Right cardiac atrium (tissue), 5 donors: ENCODE results near the gene PSKH1. TPM values are rescaled to one million over a fixed set of nuclear protein-coding genes. Genes with fewer than 3 reads are reported as not detected.
A peak's percentile ranks its signal among the peaks of the same experiment; 100 is the strongest.

Source experiments
- ATAC-seq, 2 donors: fragments of 200-7000 bp; cut with Tn5 transposase; one replicate each; pipeline versions ENCODE4 v1.8.0 to v1.9.1; 2020; ENCODE audit warnings: moderate library complexity in 2 of 2, mild to moderate bottlenecking in 1 of 2
- DNase-seq, 3 donors: peaks; one replicate each; pipeline ENCODE4 v3.0.0-alpha.2; 2020
- H3K27ac ChIP-seq: one replicate; pipeline ENCODE4 v1.5.1; 2013; ENCODE audit warnings: mild to moderate bottlenecking, low read length, control low read depth, moderate library complexity
- H3K27me3 ChIP-seq: one replicate; pipeline ENCODE4 v1.6.1; 2013; ENCODE audit not compliant: control insufficient read depth, insufficient read depth
- H3K4me1 ChIP-seq: one replicate; pipeline ENCODE4 v1.6.1; 2013; ENCODE audit warnings: low read length; ENCODE audit not compliant: control insufficient read depth, insufficient read depth
- H3K4me3 ChIP-seq: one replicate; pipeline ENCODE4 v1.5.1; 2013; ENCODE audit warnings: low read length, control low read depth
- H3K9me3 ChIP-seq: one replicate; pipeline ENCODE4 v1.6.1; 2013; ENCODE audit warnings: low read length; ENCODE audit not compliant: control insufficient read depth
- WGBS: extraction: QIAGEN DNeasy Blood & Tissue Kit; methylation state at CpG from one replicate; pipeline ENCODE4 v1.1.7; 2013; 5-methylcytosine and 5-hydroxymethylcytosine counted together
- intact Hi-C, 4 donors: fragments of 100-400 bp; cut with DNase I; formaldehyde crosslinking; loops; one replicate each; pipeline versions ENCODE4 v1.11.0 to v1.14.0; 2022 to 2023
- polyA plus RNA-seq: library from polyadenylated mRNA; stranded (reverse); fragments of 200-250 nt; gene quantifications from one replicate; pipeline ENCODE4 v1.2.3, GENCODE V29; 2013
- total RNA-seq, 4 donors: library from RNA; stranded (reverse); fragmentation: NEBNext Ultra II Directional; extraction: Animal tissue kit (Norgen Biotek cat#: 25700); gene quantifications; one replicate each; pipeline ENCODE4 v1.2.1, GENCODE V29; 2021
- donor health status: healthy with polysubstance abuse.
- donor health status: DM: no; HTN: yes; CAD: no.
- donor health status: DM: no; HTN: no; CAD: no.
- donor health status: DM: no; HTN: yes; CAD: no; lungs with severe emphysema.
- donor health status: DM: yes; HTN: yes; CAD: no.

PSKH1 gene
- total and polyA plus RNA-seq, 5 donors: 23.8 to 31.1 (median 26.8) TPM

DNA sequence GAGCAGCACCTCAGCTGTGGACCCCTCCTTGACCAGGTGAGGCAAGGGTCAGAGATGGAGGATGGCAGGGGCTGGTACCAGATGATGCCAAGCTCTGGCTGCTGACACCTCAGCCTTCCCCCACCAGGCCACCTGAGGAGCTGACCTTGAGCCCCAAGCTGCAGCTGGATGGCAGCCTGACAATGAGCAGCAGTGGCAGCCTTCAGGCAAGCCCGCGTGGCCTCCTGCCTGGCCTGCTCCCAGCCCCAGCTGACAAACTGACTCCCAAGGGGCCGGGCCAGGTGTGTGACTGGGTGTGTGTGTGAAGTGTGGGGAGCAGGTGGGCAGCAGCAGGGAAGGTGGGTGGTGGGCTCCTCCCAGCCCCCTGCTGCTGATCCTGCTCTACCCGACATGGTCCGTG is 13.1 kb upstream of the PSKH1 start:
- ATAC-seq (no peak), DNase-seq (peak in 1 of 3 donors; percentile 43)
- no peak overlapping the region for H3K4me3 ChIP-seq
- no peaks in the 10 kb centered on the region for H3K27me3 ChIP-seq
- intact Hi-C loops: loop anchor here in 3 of 4 donors (5.0 to 10.0 kb wide), 2 partner anchors 47 to 155 kb away; no protein-coding TSS in a partner anchor
- 89% methylated on average over 5 of the region's 5 CpGs for WGBS
- no peak overlapping the region for H3K27ac ChIP-seq
- H3K9me3 ChIP-seq: no peaks in the 10 kb centered on the region
- peaks cover 3% of the 10 kb centered on the region for H3K4me1 ChIP-seq

- peaks cover 3% of the 10 kb centered on the region for H3K4me1 ChIP-seq
- no peaks in the 10 kb centered on the region for H3K9me3 ChIP-seq
- peak in 1 of 3 donors; percentile 31 for DNase-seq
- no peaks in the 10 kb centered on the region for H3K27me3 ChIP-seq
- H3K27ac ChIP-seq: no peak overlapping the region
- WGBS: 93% methylated on average over 13 of the region's 13 CpGs
- no peak for ATAC-seq
- intact Hi-C loops: loop anchor here in 3 of 4 donors (5.0 to 10.0 kb wide), 2 partner anchors 47 to 154 kb away; no protein-coding TSS in a partner anchor
- H3K4me3 ChIP-seq: no peak overlapping the region
Observed at GRCh38 chr16:67880584-67880983, 12.5 kb upstream of the PSKH1 start.

DNA sequence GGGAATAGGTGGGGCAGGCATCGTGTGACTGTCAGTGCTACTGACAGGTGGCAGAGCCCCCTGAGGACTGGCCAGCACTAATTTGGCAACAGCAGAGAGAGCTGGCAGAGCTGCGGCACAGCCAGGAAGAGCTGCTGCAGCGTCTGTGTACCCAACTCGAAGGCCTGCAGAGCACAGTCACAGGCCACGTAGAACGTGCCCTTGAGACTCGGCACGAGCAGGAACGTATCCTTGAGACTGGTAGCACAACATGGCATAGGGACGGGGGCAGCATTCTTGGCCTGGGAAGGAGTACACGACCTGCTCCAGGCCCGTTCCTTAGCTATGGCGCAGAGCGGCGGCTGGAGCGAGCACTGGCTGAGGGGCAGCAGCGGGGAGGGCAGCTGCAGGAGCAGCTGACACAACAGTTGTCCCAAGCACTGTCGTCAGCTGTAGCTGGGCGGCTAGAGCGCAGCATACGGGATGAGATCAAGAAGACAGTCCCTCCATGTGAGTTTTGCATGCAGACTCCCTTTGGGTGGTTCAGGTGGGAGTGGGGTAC is 11.4 kb upstream of the PSKH1 start:
- ATAC-seq (no peak), DNase-seq (peak in 1 of 3 donors; percentile 26)
- intact Hi-C loops: loop anchor here (2.0 to 10.0 kb wide), 3 partner anchors 46 to 153 kb away; no protein-coding TSS in a partner anchor
- Histone ChIP-seq H3K27me3 (no peaks in the 10 kb centered on the region), H3K9me3 (no peaks in the 10 kb centered on the region), H3K4me1 (peaks cover 3% of the 10 kb centered on the region), H3K27ac (peak overlapping the region; percentile 15), H3K4me3 (no peak overlapping the region)
- 86% methylated on average over 21 of the region's 21 CpGs for WGBS

DNA sequence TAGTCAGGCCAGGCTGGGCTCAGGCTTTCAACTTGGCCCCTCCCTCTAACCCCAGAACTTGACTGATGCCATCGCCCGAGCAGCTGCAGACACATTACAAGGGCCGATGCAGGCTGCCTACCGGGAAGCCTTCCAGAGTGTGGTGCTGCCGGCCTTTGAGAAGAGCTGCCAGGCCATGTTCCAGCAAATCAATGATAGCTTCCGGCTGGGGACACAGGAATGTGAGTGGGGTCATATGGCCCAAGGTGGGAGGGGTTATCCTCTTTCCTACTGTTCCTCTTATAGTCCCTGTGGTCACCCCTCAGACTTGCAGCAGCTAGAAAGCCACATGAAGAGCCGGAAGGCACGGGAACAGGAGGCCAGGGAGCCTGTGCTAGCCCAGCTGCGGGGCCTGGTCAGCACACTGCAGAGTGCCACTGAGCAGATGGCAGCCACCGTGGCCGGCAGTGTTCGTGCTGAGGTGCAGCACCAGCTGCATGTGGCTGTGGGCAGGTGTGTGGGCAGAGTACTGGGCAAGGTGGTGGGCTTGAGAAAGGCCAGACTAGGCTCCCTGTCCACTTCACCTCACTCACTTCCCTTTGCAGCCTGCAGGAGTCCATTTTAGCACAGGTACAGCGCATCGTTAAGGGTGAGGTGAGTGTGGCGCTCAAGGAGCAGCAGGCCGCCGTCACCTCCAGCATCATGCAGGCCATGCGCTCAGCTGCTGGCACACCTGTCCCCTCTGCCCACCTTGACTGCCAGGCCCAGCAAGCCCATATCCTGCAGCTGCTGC is 10.5 kb upstream of the PSKH1 start:
- H3K9me3 ChIP-seq: no peaks in the 10 kb centered on the region
- 60% methylated on average over 18 of the region's 18 CpGs for WGBS
- H3K4me3 ChIP-seq: no peak overlapping the region
- H3K27me3 ChIP-seq: no peaks in the 10 kb centered on the region
- H3K4me1 ChIP-seq: peaks cover 3% of the 10 kb centered on the region
- ATAC-seq (peak; percentile 6 to 36), DNase-seq (peak in 2 of 3 donors; percentile 74 to 78)
- H3K27ac ChIP-seq: peak overlapping the region; percentile 71
- intact Hi-C loops: loop anchor here (2.0 to 10.0 kb wide), 3 partner anchors 45 to 152 kb away; no protein-coding TSS in a partner anchor

DNA sequence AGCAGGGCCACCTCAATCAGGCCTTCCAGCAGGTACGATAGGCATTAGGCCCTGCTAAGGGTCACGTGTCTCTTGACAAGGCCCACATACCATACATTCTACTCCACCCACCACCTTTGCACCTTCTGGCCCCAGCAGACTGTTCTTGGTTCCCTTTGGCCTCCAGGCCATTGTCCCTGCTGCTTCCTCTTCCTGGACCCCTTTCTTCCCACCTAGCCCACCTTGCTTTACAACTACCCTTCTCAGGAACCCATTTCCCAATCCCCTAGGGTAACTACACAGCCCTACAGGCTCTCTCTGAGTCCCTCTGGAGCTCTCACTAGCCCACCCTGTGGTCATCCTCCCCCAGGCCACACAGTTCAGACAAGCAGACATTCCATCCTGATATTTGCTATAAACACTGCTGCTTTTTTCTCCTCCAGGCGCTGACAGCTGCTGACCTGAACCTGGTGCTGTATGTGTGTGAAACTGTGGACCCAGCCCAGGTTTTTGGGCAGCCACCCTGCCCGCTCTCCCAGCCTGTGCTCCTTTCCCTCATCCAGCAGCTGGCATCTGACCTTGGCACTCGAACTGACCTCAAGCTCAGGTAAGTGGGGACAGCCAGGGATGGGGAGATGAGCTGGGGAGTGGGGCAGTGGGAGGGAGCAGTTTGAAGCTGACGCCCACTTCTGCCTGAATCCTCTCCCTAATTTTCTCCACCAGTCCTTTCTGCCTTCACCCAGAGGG is 9.7 kb upstream of the PSKH1 start:
- 73% methylated on average over 6 of the region's 6 CpGs for WGBS
- Histone ChIP-seq H3K9me3 (no peaks in the 10 kb centered on the region), H3K4me3 (no peak overlapping the region), H3K27me3 (no peaks in the 10 kb centered on the region), H3K4me1 (peaks cover 3% of the 10 kb centered on the region), H3K27ac (peak overlapping the region; percentile 71)
- intact Hi-C loops: loop anchor here (2.0 to 10.0 kb wide), 3 partner anchors 44 to 151 kb away; no protein-coding TSS in a partner anchor
- no peak for ATAC-seq
- peak in 1 of 3 donors; percentile 34 for DNase-seq

GRCh38 chr16:67883872-67884261 is 9.2 kb upstream of the PSKH1 start:
- Histone ChIP-seq H3K9me3 (no peaks in the 10 kb centered on the region), H3K4me1 (peaks cover 3% of the 10 kb centered on the region), H3K27me3 (no peaks in the 10 kb centered on the region), H3K27ac (peak overlapping the region; percentile 65), H3K4me3 (no peak overlapping the region)
- intact Hi-C loops: loop anchor here (2.0 to 10.0 kb wide), 3 partner anchors 43 to 151 kb away; no protein-coding TSS in a partner anchor
- ATAC-seq (peak; percentile 58), DNase-seq (peak; percentile 54 to 89 (median 83))
- WGBS: 58% methylated on average over 11 of the region's 11 CpGs

GRCh38 chr16:67884684-67885083 is 8.4 kb upstream of the PSKH1 start, which contains the start of gene NRN1L:
Gene NRN1L (plus strand): TSS chr16:67884885. CDS start chr16:67884904, 19 bp downstream.
- peak; percentile 87 to 92 for ATAC-seq
- Histone ChIP-seq H3K27me3 (no peaks in the 10 kb centered on the region), H3K4me3 (no peak within 1 kb of the TSS), H3K27ac (peak within 1 kb of the TSS; percentile 65), H3K4me1 (peaks cover 3% of the 10 kb centered on the region), H3K9me3 (no peaks in the 10 kb centered on the region)
- intact Hi-C loops: loop anchor here in 3 of 4 donors (5.0 to 10.0 kb wide), 2 partner anchors 43 to 150 kb away; no protein-coding TSS in a partner anchor
- DNase-seq: peak; percentile 92 to 96 (median 96)
- WGBS: 27% methylated on average over 22 of the region's 22 CpGs

DNA sequence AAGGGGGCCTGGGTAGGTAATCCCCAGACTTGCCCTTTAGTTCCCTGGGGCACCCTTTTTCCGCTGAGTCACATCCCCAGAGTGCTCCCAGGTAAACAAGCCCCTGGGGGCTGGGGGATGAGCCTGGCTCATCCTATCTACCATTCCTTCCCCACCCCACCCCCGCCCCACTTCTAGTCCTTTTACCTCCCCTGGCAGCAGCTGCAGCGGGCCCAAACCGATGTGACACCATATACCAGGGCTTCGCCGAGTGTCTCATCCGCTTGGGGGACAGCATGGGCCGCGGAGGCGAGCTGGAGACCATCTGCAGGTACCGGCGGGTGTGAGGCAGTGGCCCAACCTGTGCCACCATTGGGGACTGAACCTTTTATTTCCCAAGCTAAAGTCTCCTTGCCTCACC is 7.5 kb upstream of the PSKH1 start:
- Histone ChIP-seq H3K27me3 (no peaks in the 10 kb centered on the region), H3K27ac (no peak overlapping the region), H3K4me1 (peaks cover 3% of the 10 kb centered on the region), H3K9me3 (no peaks in the 10 kb centered on the region), H3K4me3 (no peak overlapping the region)
- intact Hi-C loops: loop anchor here in 1 of 4 donors (10.0 kb wide), 1 partner anchor 149 kb away; no protein-coding TSS in a partner anchor
- ATAC-seq (no peak), DNase-seq (no peak)
- WGBS: 94% methylated on average over 12 of the region's 12 CpGs

DNA sequence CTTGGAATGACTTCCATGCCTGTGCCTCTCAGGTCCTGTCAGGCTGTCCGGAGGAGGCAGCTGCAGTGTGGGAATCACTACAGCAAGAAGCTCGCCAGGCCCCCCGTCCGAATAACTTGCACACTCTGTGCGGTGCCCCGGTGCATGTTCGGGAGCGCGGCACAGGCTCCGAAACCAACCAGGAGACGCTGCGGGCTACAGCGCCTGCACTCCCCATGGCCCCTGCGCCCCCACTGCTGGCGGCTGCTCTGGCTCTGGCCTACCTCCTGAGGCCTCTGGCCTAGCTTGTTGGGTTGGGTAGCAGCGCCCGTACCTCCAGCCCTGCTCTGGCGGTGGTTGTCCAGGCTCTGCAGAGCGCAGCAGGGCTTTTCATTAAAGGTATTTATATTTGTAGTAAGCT is 7.1 kb upstream of the PSKH1 start:
- Histone ChIP-seq H3K4me1 (peaks cover 3% of the 10 kb centered on the region), H3K27me3 (no peaks in the 10 kb centered on the region), H3K9me3 (no peaks in the 10 kb centered on the region), H3K27ac (no peak overlapping the region), H3K4me3 (no peak overlapping the region)
- peak in 1 of 3 donors; percentile 60 for DNase-seq
- WGBS: 93% methylated on average over 19 of the region's 19 CpGs
- intact Hi-C loops: loop anchor here in 1 of 4 donors (10.0 kb wide), 1 partner anchor 149 kb away; no protein-coding TSS in a partner anchor
- ATAC-seq: no peak

DNA sequence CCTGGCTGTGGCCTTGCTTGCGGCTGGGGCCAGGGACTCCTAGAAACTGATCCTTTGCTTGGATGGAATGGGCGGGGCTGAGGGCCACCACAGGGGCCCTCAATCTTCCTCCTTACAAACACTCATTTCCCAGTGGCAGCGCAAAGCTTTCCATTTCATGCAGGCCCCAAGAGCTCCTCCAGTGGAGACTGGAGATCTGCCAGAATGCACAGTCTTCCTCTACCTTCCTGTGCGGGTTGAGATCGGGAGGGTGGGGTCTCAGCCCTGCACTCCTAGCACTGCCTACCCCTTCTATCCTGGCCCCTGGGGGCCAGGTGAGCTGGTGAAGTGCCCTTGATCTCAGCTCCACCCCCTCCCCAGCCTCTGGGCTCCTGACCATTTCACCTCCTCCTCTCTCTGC is 6.7 kb upstream of the PSKH1 start:
- Histone ChIP-seq H3K4me3 (no peak overlapping the region), H3K27ac (no peak overlapping the region), H3K27me3 (no peaks in the 10 kb centered on the region), H3K4me1 (peaks cover 3% of the 10 kb centered on the region), H3K9me3 (no peaks in the 10 kb centered on the region)
- ATAC-seq (no peak), DNase-seq (peak in 1 of 3 donors; percentile 13)
- WGBS: 92% methylated on average over 5 of the region's 5 CpGs
- intact Hi-C loops: loop anchor here in 1 of 4 donors (10.0 kb wide), 1 partner anchor 148 kb away; no protein-coding TSS in a partner anchor
